Neural cell (in vitro differentiated cells): ENCODE results near the gene ZNF521. TPM values are rescaled to one million over a fixed set of nuclear protein-coding genes. Genes with fewer than 3 reads are reported as not detected.

ENCODE experiments used
- H2AFZ ChIP-seq: fragments of 200-600, 300-800 bp; sonication (generic), shearing (Covaris generic); 2 replicates; pipeline ENCODE4 v1.6.0; 2014; ENCODE audit warnings: low read depth, mild to moderate bottlenecking, antibody characterized with exemption, low read length, moderate library complexity
- H3F3A ChIP-seq: fragments of 200-600 bp; shearing (Covaris generic); 2 replicates; pipeline ENCODE4 v1.6.1; 2016; ENCODE audit warnings: mild to moderate bottlenecking, moderate library complexity, mixed read lengths, antibody characterized with exemption, low read length; ENCODE audit not compliant: insufficient read depth, poor library complexity, severe bottlenecking
- H3K27ac ChIP-seq: fragments of 200-600, 300-800 bp; sonication (generic), shearing (Covaris generic); 2 replicates; pipeline ENCODE4 v1.5.1; 2014; ENCODE audit warnings: mild to moderate bottlenecking, low read length, moderate library complexity
- H3K27me3 ChIP-seq: fragments of 300-800, 200-600 bp; sonication (generic), shearing (Covaris generic); 2 replicates; pipeline ENCODE4 v1.6.0; 2014; ENCODE audit warnings: mild to moderate bottlenecking, low read depth, low read length, moderate library complexity; ENCODE audit not compliant: insufficient read depth
- H3K36me3 ChIP-seq: fragments of 300-800, 200-600 bp; sonication (generic), shearing (Covaris generic); 2 replicates; pipeline ENCODE4 v1.5.1; 2014; ENCODE audit warnings: mild to moderate bottlenecking, antibody characterized with exemption, low read length, moderate library complexity; ENCODE audit not compliant: insufficient read depth
- H3K4me2 ChIP-seq: fragments of 300-800, 200-600 bp; sonication (generic), shearing (Covaris generic); 2 replicates; pipeline ENCODE4 v1.6.0; 2014; ENCODE audit warnings: mild to moderate bottlenecking, low read length
- H3K4me3 ChIP-seq: fragments of 300-800, 200-600 bp; sonication (generic), shearing (Covaris generic); 2 replicates; pipeline ENCODE4 v1.5.1; 2014; ENCODE audit warnings: mild to moderate bottlenecking, low read length, moderate library complexity
- H3K79me2 ChIP-seq: fragments of 200-600 bp; shearing (Covaris generic); replicated peaks from 2 replicates; pipeline ENCODE4 v1.6.0; 2014; ENCODE audit warnings: mild to moderate bottlenecking, low read length, moderate library complexity; ENCODE audit not compliant: insufficient read depth
- H3K9ac ChIP-seq: fragments of 300-800, 200-600 bp; sonication (generic), shearing (Covaris generic); 2 replicates; pipeline ENCODE4 v1.6.1; 2016; ENCODE audit warnings: mild to moderate bottlenecking, low read length, mixed read lengths
- H3K9me2 ChIP-seq: fragments of 200-600 bp; shearing (Covaris generic); 2 replicates; pipeline ENCODE4 v1.6.1; 2016; ENCODE audit warnings: mild to moderate bottlenecking, low read length, mixed read lengths; ENCODE audit not compliant: insufficient read depth
- H3K9me3 ChIP-seq: fragments of 200-600, 300-800 bp; sonication (generic), shearing (Covaris generic); 2 replicates; pipeline ENCODE4 v1.6.1; 2016; ENCODE audit warnings: mild to moderate bottlenecking, mixed run types, low read length, moderate library complexity, mixed read lengths
- H4K20me1 ChIP-seq: fragments of 200-600 bp; shearing (Covaris generic); 2 replicates; pipeline ENCODE4 v1.6.1; 2016; ENCODE audit warnings: mild to moderate bottlenecking, mixed run types; ENCODE audit not compliant: insufficient read depth
- CTCF ChIP-seq: fragments of 450-650 bp; IDR thresholded peaks from 2 replicates; pipeline ENCODE4 v1.5.1; 2014; ENCODE audit warnings: antibody characterized with exemption, mild to moderate bottlenecking, moderate library complexity; ENCODE audit not compliant: poor library complexity, severe bottlenecking
- EP300 ChIP-seq: fragments of 450-650 bp; conservative IDR thresholded peaks from 2 replicates; pipeline ENCODE4 v1.6.1; 2014; ENCODE audit warnings: antibody characterized with exemption, mild to moderate bottlenecking, moderate library complexity; ENCODE audit not compliant: poor library complexity, severe bottlenecking
- EZH2 ChIP-seq: fragments of 200-600, 300-800 bp; shearing (Covaris generic), sonication (generic); IDR thresholded peaks from 2 replicates; pipeline ENCODE4 v1.6.1; 2014; ENCODE audit warnings: antibody characterized with exemption, low read length, borderline replicate concordance, mild to moderate bottlenecking; ENCODE audit not compliant: insufficient read depth, poor library complexity, severe bottlenecking
- MXI1 ChIP-seq: fragments of 450-650 bp; conservative IDR thresholded peaks from 2 replicates; pipeline ENCODE4 v1.6.1; 2014; ENCODE audit warnings: antibody characterized with exemption, mild to moderate bottlenecking; ENCODE audit not compliant: poor library complexity, severe bottlenecking
- POLR2AphosphoS5 ChIP-seq: IDR thresholded peaks from 2 replicates; pipeline ENCODE4 v1.6.1; 2012
- RAD21 ChIP-seq: fragments of 450-650 bp; conservative IDR thresholded peaks from 2 replicates; pipeline ENCODE4 v1.6.1; 2014; ENCODE audit warnings: antibody characterized with exemption, mild to moderate bottlenecking, moderate library complexity
- REST ChIP-seq: IDR thresholded peaks from 2 replicates; pipeline ENCODE4 v1.6.1; 2012; ENCODE audit warnings: borderline replicate concordance
- SMC3 ChIP-seq: fragments of 450-650 bp; conservative IDR thresholded peaks from 2 replicates; pipeline ENCODE4 v1.6.1; 2014; ENCODE audit warnings: antibody characterized with exemption, mild to moderate bottlenecking, moderate library complexity; ENCODE audit not compliant: poor library complexity
- TAF1 ChIP-seq: IDR thresholded peaks from 2 replicates; pipeline ENCODE4 v1.6.1; 2012; ENCODE audit warnings: low read depth
- polyA plus RNA-seq: library from polyadenylated mRNA; depleted of rRNA; stranded (reverse); fragments of >200 nt; gene quantifications from 2 replicates; pipeline ENCODE4 v1.2.3, GENCODE V29; 2014

Gene ZNF521
- polyA plus RNA-seq, 1 donor from 2014 or later = 101 TPM

GRCh38 chr18:25081001-25081400 is 271.0 kb downstream of the ZNF521 start:
- Histone ChIP-seq H3K36me3 (no peaks in the 10 kb centered on the region), H3K4me2 (no peak overlapping the region), H4K20me1 (no peaks in the 10 kb centered on the region), H3K27me3 (no peaks in the 10 kb centered on the region), H2AFZ (no peak overlapping the region), H3K9me3 (no peaks in the 10 kb centered on the region), H3K79me2 (no peaks in the 10 kb centered on the region), H3K9ac (no peak overlapping the region), H3K27ac (no peak overlapping the region), H3K9me2 (no peaks in the 10 kb centered on the region), H3K4me3 (no peak overlapping the region), H3F3A (no peaks in the 10 kb centered on the region)
- TF ChIP-seq MXI1 (no peak), EP300 (no peak), POLR2AphosphoS5 (no peak), CTCF (no peak), REST (no peak), EZH2 (no peak), SMC3 (no peak), RAD21 (no peak), TAF1 (no peak)

GRCh38 chr18:25080211-25080610 is 271.8 kb downstream of the ZNF521 start:
- H3K9me3 ChIP-seq = no peaks in the 10 kb centered on the region
- H3K79me2 ChIP-seq = no peaks in the 10 kb centered on the region
- H3K27me3 ChIP-seq = no peaks in the 10 kb centered on the region
- H3K27ac ChIP-seq = peak overlapping the region; percentile 26
- TF ChIP-seq SMC3 (peak; percentile 32), CTCF (no peak), POLR2AphosphoS5 (peak; percentile 7)
- H3K36me3 ChIP-seq = no peaks in the 10 kb centered on the region
- no peaks in the 10 kb centered on the region for H3F3A ChIP-seq
- H3K9me2 ChIP-seq = no peaks in the 10 kb centered on the region
- H3K9ac ChIP-seq = no peak overlapping the region
- no peaks in the 10 kb centered on the region for H4K20me1 ChIP-seq
- peak overlapping the region; percentile 26 for H3K4me3 ChIP-seq
- H3K4me2 ChIP-seq = no peak overlapping the region
- H2AFZ ChIP-seq = no peak overlapping the region
